Esophagus squamous epithelium (tissue), 5 donors: ENCODE results near the gene FZR1. TPM values are rescaled to one million over a fixed set of nuclear protein-coding genes. Genes with fewer than 3 reads are reported as not detected.

ENCODE experiments used
- DNase-seq: peaks from one replicate; lab custom pipeline; 2025; lab: John Stamatoyannopoulos, UW
- H3K27ac ChIP-seq, 4 donors: fragments of 200-600 bp; sonication (generic); one replicate each; pipeline ENCODE4 v1.5.1; 2016 to 2019; ENCODE audit warnings: mild to moderate bottlenecking in 1 of 4
- H3K27me3 ChIP-seq, 4 donors: fragments of 200-600 bp; sonication (generic); 1 replicate in 3 of 4; 2 replicates in 1 of 4; pipeline versions ENCODE4 v1.5.1 to v1.6.0; 2017 to 2021; ENCODE audit warnings: antibody characterized with exemption in 1 of 4
- H3K36me3 ChIP-seq, 3 donors: fragments of 200-600 bp; sonication (generic); one replicate each; pipeline ENCODE4 v1.5.1; 2016 to 2019
- H3K4me1 ChIP-seq, 3 donors: fragments of 200-600 bp; sonication (generic); one replicate each; pipeline ENCODE4 v1.5.1; 2017 to 2019
- H3K4me3 ChIP-seq, 4 donors: fragments of 200-600 bp; sonication (generic); 1 replicate in 3 of 4; 2 replicates in 1 of 4; pipeline ENCODE4 v1.5.1; 2016 to 2019; ENCODE audit warnings: mild to moderate bottlenecking in 2 of 4, moderate library complexity in 1 of 4
- H3K9me3 ChIP-seq, 3 donors: fragments of 200-600 bp; sonication (generic); one replicate each; pipeline ENCODE4 v1.5.1; 2016 to 2019
- CTCF ChIP-seq, 6 experiments: fragments of 450-650 bp in 4 of 6; fragments of 200-600 bp in 2 of 6; sonication (generic) in 2 of 6; IDR thresholded peaks; one replicate each; pipeline ENCODE4 v1.5.1; 2016 to 2019; ENCODE audit warnings: antibody characterized with exemption in 6 of 6, mild to moderate bottlenecking in 4 of 6, moderate library complexity in 4 of 6
- POLR2A ChIP-seq, 4 donors: fragments of 450-650 bp; IDR thresholded peaks; one replicate each; pipeline ENCODE4 v1.6.1; 2017; ENCODE audit warnings: antibody characterized with exemption in 4 of 4, mild to moderate bottlenecking in 4 of 4, moderate library complexity in 3 of 4
- WGBS, 2 donors: methylation state at CpG; one replicate each; pipeline ENCODE4 v1.1.5; 2018; 5-methylcytosine and 5-hydroxymethylcytosine counted together
- intact Hi-C: fragments of 100-400 bp; cut with DNase I; formaldehyde crosslinking; loops from one replicate; pipeline ENCODE4 v1.15.0; 2022
- total RNA-seq, 4 donors: library from RNA; depleted of rRNA; stranded (reverse); fragments of >200 nt; gene quantifications; one replicate each; pipeline ENCODE4 v1.1.0, GENCODE V29; 2016
- donor health status: DM: yes; HTN: yes; CAD: no.

FZR1 gene
- total RNA-seq, 4 donors from 2014 or later: 26.5 to 46.8 (median 27.2) TPM

- 12 to 27% methylated on average over 8 to 9 of the region's 9 CpGs for WGBS, 2 donors
- Histone ChIP-seq H3K36me3 (no peaks in the 10 kb centered on the region), H3K27me3 (no peaks in the 10 kb centered on the region), H3K27ac (peak overlapping the region; percentile 77 to 92 (median 90)), H3K4me1 (peaks cover 22 to 56% (median 25%) of the 10 kb centered on the region in 3 donors), H3K4me3 (peak overlapping the region; percentile 76 to 95 (median 76)), H3K9me3 (no peaks in the 10 kb centered on the region)
- TF ChIP-seq CTCF (IDR thresholded peaks at IDR 0.05): no peak
- intact Hi-C loops: no loop called here
- DNase-seq: no peak
These were observed 50.4 kb downstream of the FZR1 start for GRCh38 chr19:3556423-3556977.

- 0 to 1% methylated on average over 5 to 26 of the region's 60 CpGs for WGBS, 2 donors
- no peaks in the 10 kb centered on the region for H3K27me3 ChIP-seq
- DNase-seq: no peak
- peak overlapping the region; percentile 76 to 95 (median 76) for H3K4me3 ChIP-seq
- intact Hi-C loops: no loop called here
- no peaks in the 10 kb centered on the region for H3K9me3 ChIP-seq
- H3K4me1 ChIP-seq: peaks cover 22 to 56% (median 25%) of the 10 kb centered on the region in 3 donors
- peak overlapping the region; percentile 77 to 92 (median 90) for H3K27ac ChIP-seq
- TF ChIP-seq CTCF (IDR thresholded peaks at IDR 0.05) (peak in 1 of 6 experiments; percentile 32), POLR2A (IDR thresholded peaks at IDR 0.05) (no peak)
- no peaks in the 10 kb centered on the region for H3K36me3 ChIP-seq
These were observed 50.9 kb downstream of the FZR1 start for GRCh38 chr19:3556978-3557460.

- Histone ChIP-seq H3K4me3 (peak within 1 kb of the TSS; percentile 76 to 95 (median 76)), H3K4me1 (peaks cover 22 to 55% (median 25%) of the 10 kb centered on the region in 3 donors), H3K36me3 (no peaks in the 10 kb centered on the region), H3K27me3 (no peaks in the 10 kb centered on the region), H3K9me3 (no peaks in the 10 kb centered on the region), H3K27ac (peak within 1 kb of the TSS; percentile 77 to 92 (median 90))
- 0 to 1% methylated on average over 11 to 14 of the region's 81 CpGs for WGBS, 2 donors
- intact Hi-C loops: no loop called here
- TF ChIP-seq CTCF (IDR thresholded peaks at IDR 0.05): no peak
- peak in 3 of 4 donors; percentile 82 to 89 (median 85) for TF ChIP-seq POLR2A (IDR thresholded peaks at IDR 0.05)
- peak; percentile 72 for DNase-seq
These were observed 51.5 kb downstream of the FZR1 start, which contains the start of gene MFSD12 for GRCh38 chr19:3557461-3558248. Gene MFSD12, minus strand, starts transcription at chr19:3557586. Its CDS starts 183 bp downstream, at chr19:3557403.

GRCh38 chr19:3563709-3564524 is 57.8 kb downstream of the FZR1 start:
- H3K36me3 ChIP-seq: no peaks in the 10 kb centered on the region
- intact Hi-C loops: no loop called here
- H3K27me3 ChIP-seq: no peaks in the 10 kb centered on the region
- no peak for TF ChIP-seq POLR2A (IDR thresholded peaks at IDR 0.05)
- no peak for TF ChIP-seq CTCF (IDR thresholded peaks at IDR 0.05)
- WGBS, 2 donors: 74 to 79% methylated on average over 8 to 12 of the region's 17 CpGs
- peaks cover 0 to 6% (median 0%) of the 10 kb centered on the region in 3 donors for H3K4me1 ChIP-seq
- H3K4me3 ChIP-seq: no peak overlapping the region
- no peak overlapping the region for H3K27ac ChIP-seq
- DNase-seq: no peak
- no peaks in the 10 kb centered on the region for H3K9me3 ChIP-seq
